Measurements from ENCODE around the gene SENP2. TPM values are rescaled to one million over a fixed set of nuclear protein-coding genes. Genes with fewer than 3 reads are reported as not detected.

SENP2 gene
- total RNA-seq, 1 experiment from 2014 or later = 27.0 TPM

GRCh38 chr3:185667574-185667973 lies 81.5 kb downstream of the SENP2 start:
- no peaks in the 10 kb centered on the region for H3K27me3 Mint-ChIP-seq (ENCODE audit: insufficient read depth, unreplicated experiment)
- TF ChIP-seq CTCF (IDR thresholded peaks at IDR 0.05; ENCODE audit: unreplicated experiment) = no peak
- intact Hi-C loops (cut with micrococcal nuclease) = no loop called here

GRCh38 chr3:185677146-185677829 lies 91.2 kb downstream of the SENP2 start:
- H3K27ac Mint-ChIP-seq (ENCODE audit: low read depth, unreplicated experiment) = peak overlapping the region; percentile 63
- ChIA-PET CTCF (interaction anchor here (0.6 to 9.7 kb wide), 30 partner anchors 12 to 863 kb away, joined by 3 to 94 read pairs (median 4); no protein-coding TSS in a partner anchor), POLR2A (interaction anchor here (0.7 to 2.1 kb wide), 19 partner anchors 8 to 266 kb away, joined by 3 to 16 read pairs (median 5); partner anchors contain the start of genes IGF2BP2 and SENP2)
- peak; percentile 70 for TF ChIP-seq CTCF (IDR thresholded peaks at IDR 0.05; ENCODE audit: unreplicated experiment)
- intact Hi-C loops (cut with micrococcal nuclease) = loop anchor here (1.0 to 2.0 kb wide), 4 partner anchors 52 to 230 kb away; no protein-coding TSS in a partner anchor
- H3K4me3 Mint-ChIP-seq (ENCODE audit: unreplicated experiment) = no peak overlapping the region
- H3K4me1 Mint-ChIP-seq (ENCODE audit: insufficient read depth, unreplicated experiment) = peaks cover 8% of the 10 kb centered on the region
- no TSS peak for BruUV-seq (replicated peaks)
- H3K9me3 Mint-ChIP-seq (ENCODE audit: unreplicated experiment) = no peaks in the 10 kb centered on the region
- peaks cover 82% of the 10 kb centered on the region for H3K36me3 Mint-ChIP-seq (ENCODE audit: insufficient read depth, unreplicated experiment)
- DNase-seq (ENCODE audit: unreplicated experiment) = peak; percentile 79
- no peaks in the 10 kb centered on the region for H3K27me3 Mint-ChIP-seq (ENCODE audit: insufficient read depth, unreplicated experiment)

More at GRCh38 chr3:185667574-185667973, 81.5 kb downstream of the SENP2 start:
- DNase-seq (ENCODE audit: unreplicated experiment) = no peak
- POLR2A ChIA-PET = interaction anchor here (0.7 to 1.6 kb wide), 2 partner anchors 10 to 232 kb away, joined by 3 read pairs; no protein-coding TSS in a partner anchor
- Mint-ChIP-seq H3K36me3 (ENCODE audit: insufficient read depth, unreplicated experiment) (peaks cover 97% of the 10 kb centered on the region), H3K9me3 (ENCODE audit: unreplicated experiment) (no peaks in the 10 kb centered on the region), H3K4me3 (ENCODE audit: unreplicated experiment) (no peak overlapping the region), H3K4me1 (ENCODE audit: insufficient read depth, unreplicated experiment) (no peaks in the 10 kb centered on the region), H3K27ac (ENCODE audit: low read depth, unreplicated experiment) (peak overlapping the region; percentile 23)
- no TSS peak for BruUV-seq (replicated peaks)
- CTCF ChIA-PET = no interaction called here

- H3K27ac Mint-ChIP-seq (ENCODE audit: low read depth, unreplicated experiment) = peak overlapping the region; percentile 63
- no peak for DNase-seq (ENCODE audit: unreplicated experiment)
- H3K4me3 Mint-ChIP-seq (ENCODE audit: unreplicated experiment) = no peak overlapping the region
- H3K4me1 Mint-ChIP-seq (ENCODE audit: insufficient read depth, unreplicated experiment) = peaks cover 8% of the 10 kb centered on the region
- no TSS peak for BruUV-seq (replicated peaks)
- intact Hi-C loops (cut with micrococcal nuclease) = no loop called here
- no peaks in the 10 kb centered on the region for H3K27me3 Mint-ChIP-seq (ENCODE audit: insufficient read depth, unreplicated experiment)
- CTCF ChIA-PET = interaction anchor here (0.6 to 9.7 kb wide), 25 partner anchors 14 to 864 kb away, joined by 3 to 94 read pairs (median 4); no protein-coding TSS in a partner anchor
- H3K9me3 Mint-ChIP-seq (ENCODE audit: unreplicated experiment) = no peaks in the 10 kb centered on the region
- H3K36me3 Mint-ChIP-seq (ENCODE audit: insufficient read depth, unreplicated experiment) = peaks cover 82% of the 10 kb centered on the region
- no peak for TF ChIP-seq CTCF (IDR thresholded peaks at IDR 0.05; ENCODE audit: unreplicated experiment)
- POLR2A ChIA-PET = interaction anchor here (0.8 to 2.1 kb wide), 19 partner anchors 8 to 265 kb away, joined by 3 to 16 read pairs (median 5); partner anchors contain the start of genes IGF2BP2 and SENP2
Observed at GRCh38 chr3:185678027-185678426, 91.9 kb downstream of the SENP2 start.

GRCh38 chr3:185680231-185680630 lies 94.1 kb downstream of the SENP2 start:
- no peak overlapping the region for H3K27ac Mint-ChIP-seq (ENCODE audit: low read depth, unreplicated experiment)
- DNase-seq (ENCODE audit: unreplicated experiment) = no peak
- no peaks in the 10 kb centered on the region for H3K9me3 Mint-ChIP-seq (ENCODE audit: unreplicated experiment)
- intact Hi-C loops (cut with micrococcal nuclease) = no loop called here
- H3K36me3 Mint-ChIP-seq (ENCODE audit: insufficient read depth, unreplicated experiment) = peaks cover 78% of the 10 kb centered on the region
- ChIA-PET CTCF (interaction anchor here (0.7 to 1.6 kb wide), 4 partner anchors 19 to 101 kb away, joined by 3 read pairs; no protein-coding TSS in a partner anchor), POLR2A (interaction anchor here (0.7 to 2.4 kb wide), 2 partner anchors 20 to 142 kb away, joined by 3 to 8 read pairs; no protein-coding TSS in a partner anchor)
- H3K4me1 Mint-ChIP-seq (ENCODE audit: insufficient read depth, unreplicated experiment) = peaks cover 8% of the 10 kb centered on the region
- TF ChIP-seq CTCF (IDR thresholded peaks at IDR 0.05; ENCODE audit: unreplicated experiment) = no peak
- H3K27me3 Mint-ChIP-seq (ENCODE audit: insufficient read depth, unreplicated experiment) = no peaks in the 10 kb centered on the region
- H3K4me3 Mint-ChIP-seq (ENCODE audit: unreplicated experiment) = no peak overlapping the region
- no TSS peak for BruUV-seq (replicated peaks)

Data from MCF 10A (cell line).